SK-N-SH (cell line): ENCODE data around the gene MAN2A1. TPM values are rescaled to one million over a fixed set of nuclear protein-coding genes. Genes with fewer than 3 reads are reported as not detected.

Experiments used
- CTCF ChIA-PET: fragments of 300-600, 350-600 bp; formaldehyde crosslinking; extraction: SDS; loops from one replicate; lab custom pipeline; 2021; lab: Yijun Ruan, JAX
- POLR2A ChIA-PET: fragments of 350-600 bp; sonication (Branson Sonifier 250); formaldehyde crosslinking; extraction: SDS; loops from one replicate; lab custom pipeline; 2020; ENCODE audit warnings: antibody characterized with exemption, inconsistent platforms; lab: Yijun Ruan, JAX
- DNase-seq: peaks from one replicate; pipeline ENCODE4 v3.0.0; 2012
- H2AFZ ChIP-seq: fragments of 200-600 bp; sonication (generic); 2 replicates; pipeline ENCODE4 v1.8.1; 2016; ENCODE audit warnings: antibody characterized with exemption, mild to moderate bottlenecking, low read depth
- H3F3A ChIP-seq: fragments of 200-600 bp; sonication (generic); replicated peaks from 2 replicates; pipeline ENCODE3; 2016; ENCODE audit warnings: antibody characterized with exemption, mild to moderate bottlenecking; ENCODE audit not compliant: insufficient read depth
- H3K27ac ChIP-seq, 2 experiments: fragments of 200-500 bp in 1 of 2; fragments of 200-600 bp in 1 of 2; sonication (Bioruptor generic) in 1 of 2; sonication (generic), shearing (Covaris generic) in 1 of 2; 2 replicates each; pipeline versions ENCODE4 v1.5.1 to v1.6.1; 2014 to 2016; ENCODE audit warnings: low read depth in 2 of 2, inconsistent platforms in 1 of 2, low read length in 1 of 2, mild to moderate bottlenecking in 1 of 2, mixed read lengths in 1 of 2
- H3K27me3 ChIP-seq: fragments of 200-600 bp; sonication (generic), shearing (Covaris generic); 2 replicates; pipeline ENCODE4 v1.6.1; 2016; ENCODE audit warnings: mixed run types; ENCODE audit not compliant: insufficient read depth
- H3K36me3 ChIP-seq, 2 experiments: fragments of 200-500 bp in 1 of 2; fragments of 200-600 bp in 1 of 2; sonication (Bioruptor generic) in 1 of 2; sonication (generic) in 1 of 2; replicated peaks in 1 of 2; 2 replicates each; pipeline versions ENCODE3 to v1.5.1; 2014 to 2016; ENCODE audit warnings: low read length in 1 of 2, mild to moderate bottlenecking in 1 of 2; ENCODE audit not compliant: insufficient read depth in 2 of 2, control insufficient read depth in 1 of 2
- H3K4me1 ChIP-seq, 2 experiments: fragments of 200-500 bp in 1 of 2; fragments of 200-600 bp in 1 of 2; sonication (Bioruptor generic) in 1 of 2; sonication (generic), shearing (Covaris generic) in 1 of 2; 2 replicates each; pipeline versions ENCODE4 v1.5.1 to v1.6.1; 2014 to 2016; ENCODE audit warnings: low read depth in 1 of 2, low read length in 1 of 2, mixed run types in 1 of 2; ENCODE audit not compliant: insufficient read depth in 2 of 2, control insufficient read depth in 1 of 2
- H3K4me2 ChIP-seq: fragments of 200-600 bp; sonication (generic), shearing (Covaris generic); 2 replicates; pipeline ENCODE4 v1.6.1; 2017; ENCODE audit warnings: mixed run types
- H3K4me3 ChIP-seq, 2 experiments: fragments of 200-500 bp in 1 of 2; fragments of 200-600 bp in 1 of 2; sonication (Bioruptor generic) in 1 of 2; sonication (generic), shearing (Covaris generic) in 1 of 2; 2 replicates each; pipeline versions ENCODE4 v1.5.1 to v1.8.1; 2014 to 2016; ENCODE audit warnings: low read depth in 2 of 2, inconsistent platforms in 1 of 2, low read length in 1 of 2, mild to moderate bottlenecking in 1 of 2, mixed read lengths in 1 of 2, moderate library complexity in 1 of 2
- H3K79me2 ChIP-seq: fragments of 200-600 bp; sonication (generic); 2 replicates; pipeline ENCODE4 v1.8.1; 2017; ENCODE audit warnings: mild to moderate bottlenecking; ENCODE audit not compliant: insufficient read depth
- H3K9ac ChIP-seq: fragments of 200-600 bp; sonication (generic); 2 replicates; pipeline ENCODE4 v1.6.1; 2017; ENCODE audit warnings: mixed run types
- H3K9me2 ChIP-seq: fragments of 200-600 bp; sonication (generic); 2 replicates; pipeline ENCODE4 v1.6.1; 2017; ENCODE audit warnings: mixed run types
- H3K9me3 ChIP-seq: fragments of 200-600 bp; sonication (generic); 2 replicates; pipeline ENCODE4 v1.6.1; 2017; ENCODE audit warnings: mixed run types, mild to moderate bottlenecking, moderate library complexity
- H4K20me1 ChIP-seq: fragments of 200-600 bp; sonication (generic); 2 replicates; pipeline ENCODE4 v1.6.1; 2017; ENCODE audit warnings: mild to moderate bottlenecking, mixed run types; ENCODE audit not compliant: insufficient read depth
- EP300 ChIP-seq, 2 experiments: IDR thresholded peaks; 2 replicates each; pipeline versions ENCODE4 v1.4.0 to v1.6.1; 2012; ENCODE audit warnings: borderline replicate concordance in 1 of 2, low read depth in 1 of 2, low read length in 1 of 2
- FOSL2 ChIP-seq: IDR thresholded peaks from 2 replicates; pipeline ENCODE4 v1.4.0; 2012; ENCODE audit warnings: low read depth, mild to moderate bottlenecking, moderate library complexity, borderline replicate concordance
- FOXJ3 ChIP-seq: sonication (generic); formaldehyde crosslinking; IDR thresholded peaks from 2 replicates; pipeline ENCODE4 v1.5.1; 2020; ENCODE audit warnings: mild to moderate bottlenecking, missing genetic modification reagents
- FOXM1 ChIP-seq: IDR thresholded peaks from 2 replicates; pipeline ENCODE4 v1.4.0; 2012; ENCODE audit warnings: low read depth, mild to moderate bottlenecking
- IRF3 ChIP-seq: fragments of 150-350 bp; IDR thresholded peaks from 2 replicates; pipeline ENCODE4 v1.6.1; 2016; ENCODE audit warnings: mild to moderate bottlenecking, low read depth, low read length
- NFIC ChIP-seq: IDR thresholded peaks from 2 replicates; pipeline ENCODE4 v1.4.0; 2012; ENCODE audit warnings: borderline replicate concordance
- PBX3 ChIP-seq: IDR thresholded peaks from 2 replicates; pipeline ENCODE4; 2012
- RCOR1 ChIP-seq: fragments of 150-350 bp; IDR thresholded peaks from 2 replicates; pipeline ENCODE4 v1.6.1; 2017; ENCODE audit warnings: antibody characterized with exemption, low read length
- REST ChIP-seq: IDR thresholded peaks from 2 replicates; pipeline ENCODE4 v1.6.1; 2012; ENCODE audit warnings: mild to moderate bottlenecking, low read depth, low read length, moderate library complexity
- RXRA ChIP-seq: IDR thresholded peaks from 2 replicates; pipeline ENCODE4 v1.4.0; 2012; ENCODE audit warnings: low read depth, mild to moderate bottlenecking, borderline replicate concordance
- SIN3A ChIP-seq: IDR thresholded peaks from 2 replicates; pipeline ENCODE4 v1.6.1; 2012; ENCODE audit warnings: low read depth, mild to moderate bottlenecking, low read length, moderate library complexity, borderline replicate concordance
- TAF1 ChIP-seq: IDR thresholded peaks from 2 replicates; pipeline ENCODE4 v1.6.1; 2012; ENCODE audit warnings: low read depth, mild to moderate bottlenecking, low read length, moderate library complexity, borderline replicate concordance
- TCF12 ChIP-seq: IDR thresholded peaks from 2 replicates; pipeline ENCODE4 v1.4.0; 2012
- TEAD4 ChIP-seq: IDR thresholded peaks from 2 replicates; pipeline ENCODE4 v1.4.0; 2012; ENCODE audit warnings: mild to moderate bottlenecking, borderline replicate concordance; ENCODE audit not compliant: insufficient read depth
- WGBS: methylation state at CpG from one replicate; pipeline ENCODE4 v1.1.6; 2017; ENCODE audit warnings: low lambda C conversion rate; 5-methylcytosine and 5-hydroxymethylcytosine counted together
- polyA plus RNA-seq, 3 experiments: library from polyadenylated mRNA; depleted of rRNA; stranded (reverse); fragments of >200 nt; gene quantifications; 2 replicates each; pipeline ENCODE4 v1.2.3, GENCODE V29; 2012

Gene MAN2A1
- polyA plus RNA-seq, 1 of the 3 experiments (the other 2 are of a cell fraction): 19.7 TPM

GRCh38 chr5:109900911-109901627 lies 211.3 kb downstream of the MAN2A1 start:
- no peaks in the 10 kb centered on the region for H3K36me3 ChIP-seq
- no peaks in the 10 kb centered on the region for H3K4me1 ChIP-seq
- no peak overlapping the region for H3K9ac ChIP-seq
- H2AFZ ChIP-seq: no peak overlapping the region
- CTCF ChIA-PET: interaction anchor here (1.3 kb wide), 1 partner anchor 12 kb away, joined by 3 read pairs; no protein-coding TSS in a partner anchor
- H3F3A ChIP-seq: no peaks in the 10 kb centered on the region
- no peak for DNase-seq
- TF ChIP-seq FOXM1 (no peak), PBX3 (no peak), IRF3 (no peak), FOSL2 (no peak), FOXJ3 (no peak), TEAD4 (no peak), NFIC (no peak), REST (no peak), TCF12 (no peak), SIN3A (no peak), EP300 (IDR thresholded peaks at IDR 0.05; ENCODE audit: borderline replicate concordance in 1 of 2, low read depth in 1 of 2, low read length in 1 of 2) (no peak), RXRA (no peak), RCOR1 (no peak), TAF1 (no peak)
- no peak overlapping the region for H3K4me2 ChIP-seq
- H3K4me3 ChIP-seq: no peak overlapping the region
- 75% methylated on average over 3 of the region's 3 CpGs for WGBS
- H3K27ac ChIP-seq: no peak overlapping the region
- no peaks in the 10 kb centered on the region for H3K9me3 ChIP-seq
- H3K79me2 ChIP-seq: no peaks in the 10 kb centered on the region
- POLR2A ChIA-PET: no interaction called here
- no peaks in the 10 kb centered on the region for H3K9me2 ChIP-seq
- no peaks in the 10 kb centered on the region for H4K20me1 ChIP-seq
- no peaks in the 10 kb centered on the region; the same call in 1 of the 2 replicates for H3K27me3 ChIP-seq
